GM12864 (cell line): ENCODE measurements around the gene JAG1.
"Not testable (repeated sequence)": the region's sequence is repeated elsewhere in the genome, so short reads cannot be mapped to it uniquely, and the experiment has no call there.

Experiments used
- DNase-seq: peaks from one replicate; pipeline ENCODE4 v3.0.0-alpha.2; 2011; ENCODE audit warnings: low read depth
- H3K4me3 ChIP-seq: 2 replicates; pipeline ENCODE4 v1.5.1; 2011; ENCODE audit warnings: mild to moderate bottlenecking, low read depth, low read length, control low read depth
- TF ChIP-seq, protein P1 (sequence below): IDR thresholded peaks from 2 replicates; pipeline ENCODE4 v1.5.1; 2011; ENCODE audit warnings: low read depth, mild to moderate bottlenecking, moderate library complexity, low read length, control low read depth, inconsistent platforms; ENCODE audit errors: missing control alignments

Gene JAG1

DNA sequence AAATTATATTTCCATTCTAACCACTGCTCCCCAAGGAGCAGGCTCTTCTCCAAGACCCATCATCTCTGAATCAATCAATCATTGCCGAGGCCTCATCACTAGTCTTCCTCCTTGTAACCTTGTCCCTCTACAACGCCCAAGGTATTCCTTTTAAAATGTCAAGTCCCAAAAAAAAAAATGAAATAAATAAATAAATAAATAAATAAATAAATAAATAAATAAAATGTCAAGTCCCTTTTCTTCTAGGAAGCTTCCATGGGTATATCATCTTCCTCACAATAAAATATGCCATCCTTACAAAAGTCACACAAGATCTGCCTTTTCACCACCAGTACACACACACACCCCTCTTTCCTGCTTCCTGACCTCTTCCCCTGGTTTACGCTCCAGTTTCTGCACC, 57.6 kb downstream of the JAG1 start:
- DNase-seq = no peak
- TF ChIP-seq, protein P1, sequence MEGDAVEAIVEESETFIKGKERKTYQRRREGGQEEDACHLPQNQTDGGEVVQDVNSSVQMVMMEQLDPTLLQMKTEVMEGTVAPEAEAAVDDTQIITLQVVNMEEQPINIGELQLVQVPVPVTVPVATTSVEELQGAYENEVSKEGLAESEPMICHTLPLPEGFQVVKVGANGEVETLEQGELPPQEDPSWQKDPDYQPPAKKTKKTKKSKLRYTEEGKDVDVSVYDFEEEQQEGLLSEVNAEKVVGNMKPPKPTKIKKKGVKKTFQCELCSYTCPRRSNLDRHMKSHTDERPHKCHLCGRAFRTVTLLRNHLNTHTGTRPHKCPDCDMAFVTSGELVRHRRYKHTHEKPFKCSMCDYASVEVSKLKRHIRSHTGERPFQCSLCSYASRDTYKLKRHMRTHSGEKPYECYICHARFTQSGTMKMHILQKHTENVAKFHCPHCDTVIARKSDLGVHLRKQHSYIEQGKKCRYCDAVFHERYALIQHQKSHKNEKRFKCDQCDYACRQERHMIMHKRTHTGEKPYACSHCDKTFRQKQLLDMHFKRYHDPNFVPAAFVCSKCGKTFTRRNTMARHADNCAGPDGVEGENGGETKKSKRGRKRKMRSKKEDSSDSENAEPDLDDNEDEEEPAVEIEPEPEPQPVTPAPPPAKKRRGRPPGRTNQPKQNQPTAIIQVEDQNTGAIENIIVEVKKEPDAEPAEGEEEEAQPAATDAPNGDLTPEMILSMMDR = no peak
- no peak overlapping the region for H3K4me3 ChIP-seq

DNA sequence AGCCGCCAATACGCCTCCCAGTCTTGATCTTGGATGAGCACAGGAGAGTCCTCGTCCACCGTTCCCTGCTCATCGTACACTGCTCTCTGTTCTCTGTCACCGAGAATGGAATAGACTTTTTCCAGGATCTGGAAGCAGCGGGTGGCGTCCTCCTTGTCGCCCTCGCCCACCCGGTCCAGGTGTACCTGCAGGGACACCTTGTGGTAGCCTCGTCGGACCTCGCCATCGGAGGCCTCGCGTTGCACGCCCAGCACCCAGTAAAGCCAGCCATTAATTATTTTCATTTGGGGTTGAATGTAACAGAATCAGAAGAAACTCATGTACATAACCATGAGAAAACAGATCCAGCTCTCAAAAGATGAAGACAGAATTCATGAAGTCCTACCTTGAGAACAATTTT, 59.9 kb downstream of the JAG1 start:
- TF ChIP-seq, protein P1 = no peak
- no peak for DNase-seq
- no peak overlapping the region for H3K4me3 ChIP-seq

DNA sequence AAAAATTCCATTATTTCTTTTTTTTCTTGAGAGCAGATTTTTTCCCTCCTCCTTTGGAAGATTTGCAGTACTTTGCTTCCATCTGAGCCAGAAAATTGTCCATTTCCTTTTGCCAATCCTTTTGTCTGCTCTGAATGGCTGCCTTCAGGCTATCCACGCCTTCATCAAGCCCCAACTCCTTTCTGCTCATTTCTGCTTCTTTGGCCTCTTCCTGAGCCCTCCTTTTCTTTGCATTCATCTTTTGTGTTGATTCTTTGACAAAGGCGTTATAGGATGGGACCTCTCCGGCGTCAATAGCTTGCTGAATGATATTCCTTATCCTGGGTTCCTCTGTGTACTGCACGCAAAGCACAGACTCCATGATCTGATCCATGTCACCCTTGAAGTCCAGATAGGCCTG, 60.4 kb downstream of the JAG1 start:
- not testable (repeated sequence) for DNase-seq, H3K4me3 ChIP-seq

DNA sequence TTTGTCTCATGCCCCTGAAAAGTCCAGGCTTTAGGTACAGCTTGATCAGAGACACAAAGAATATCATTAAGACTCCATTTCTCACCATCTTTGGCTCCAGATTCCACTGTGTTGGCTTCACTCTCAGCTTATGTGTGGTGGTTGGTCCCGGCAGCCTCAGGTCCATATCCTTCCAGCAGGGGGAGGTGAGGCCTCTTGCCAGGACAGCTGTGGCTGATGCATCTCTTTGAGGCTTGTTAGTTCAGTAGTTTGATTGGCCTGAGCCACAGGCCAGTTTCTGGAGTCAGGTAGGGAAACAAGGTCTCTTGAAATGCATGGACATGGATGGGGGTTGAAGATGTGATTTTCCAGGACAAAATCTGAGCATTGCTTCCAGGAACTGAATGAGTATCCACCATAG, 62.4 kb downstream of the JAG1 start:
- H3K4me3 ChIP-seq = no peak overlapping the region
- peak; percentile 2 for DNase-seq
- TF ChIP-seq, protein P1 = peak; percentile 58

DNA sequence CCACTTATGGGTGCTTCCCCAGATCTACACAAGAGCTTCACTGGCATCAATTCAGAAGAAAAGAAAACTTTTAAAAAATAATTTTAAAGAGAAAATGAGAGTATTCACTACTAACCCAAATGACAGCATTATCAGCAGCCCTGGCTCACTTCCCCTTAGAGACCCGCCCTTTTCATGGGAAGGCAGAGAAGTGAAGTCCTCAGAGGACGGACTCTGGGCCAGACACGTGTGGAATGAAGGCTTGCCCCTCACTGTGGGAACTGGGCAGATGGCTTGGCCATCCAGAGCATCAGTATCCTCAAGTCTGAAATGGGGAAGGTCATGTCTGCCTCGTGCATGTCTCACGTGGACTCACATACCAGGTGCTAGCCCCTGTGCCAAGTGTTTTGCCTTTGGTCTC, 63.5 kb downstream of the JAG1 start:
- DNase-seq = no peak
- TF ChIP-seq, protein P1 = no peak
- no peak overlapping the region for H3K4me3 ChIP-seq

DNA sequence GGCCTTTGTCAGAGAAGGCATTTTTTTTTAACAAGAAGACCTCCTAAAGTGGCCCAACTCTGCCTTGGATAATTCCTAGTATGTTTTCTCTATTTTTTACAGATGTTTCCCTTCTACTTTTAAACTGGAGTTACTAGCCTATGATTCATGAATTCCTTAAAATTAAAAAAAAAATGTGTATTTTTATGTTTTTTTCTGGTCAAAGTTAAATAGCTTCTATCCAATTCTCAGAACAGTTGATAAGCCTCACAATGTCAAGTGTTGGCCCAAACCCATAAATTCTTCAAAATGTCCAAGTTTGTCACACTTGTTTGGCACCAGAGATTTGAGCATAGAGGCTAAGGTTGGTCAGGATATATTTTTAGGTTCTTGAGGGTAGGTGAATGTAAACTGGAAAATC, 64.0 kb downstream of the JAG1 start:
- TF ChIP-seq, protein P1 = no peak
- no peak for DNase-seq
- H3K4me3 ChIP-seq = no peak overlapping the region

DNA sequence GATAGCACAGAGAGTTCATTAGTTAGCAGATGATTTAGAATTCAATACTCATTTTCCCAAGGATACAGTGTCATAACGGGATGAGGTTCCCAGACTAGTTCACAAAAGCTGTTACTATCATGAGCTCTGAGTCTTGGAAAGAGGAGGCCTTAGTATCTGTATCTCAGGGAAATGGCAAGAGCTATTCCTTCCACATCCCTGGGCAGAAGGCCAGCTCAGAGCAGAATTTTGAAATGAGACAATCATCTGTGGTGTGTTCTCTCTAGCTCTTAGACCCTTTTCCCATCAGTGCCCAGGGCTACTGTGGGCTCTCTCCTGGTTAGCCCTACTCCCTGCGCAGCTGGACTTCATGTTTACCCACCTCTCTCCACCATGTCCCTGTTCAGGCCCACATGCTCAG, 64.5 kb downstream of the JAG1 start:
- DNase-seq = no peak
- H3K4me3 ChIP-seq = no peak overlapping the region
- TF ChIP-seq, protein P1 = no peak
